OCI-LY7 (cell line): ENCODE results near the gene MAP4K2. TPM values are rescaled to one million over a fixed set of nuclear protein-coding genes. Genes with fewer than 3 reads are reported as not detected.

ENCODE experiments used
- BruUV-seq: library from RNA; stranded (reverse); fragments of 400-500 nt; replicated peaks from 2 replicates; lab custom pipeline; 2021; lab: Mats Ljungman, UMichigan
- CTCF ChIA-PET: fragments of 300-600 bp; sonication (Branson Sonifier 250); formaldehyde crosslinking; loops from one replicate; lab custom pipeline; 2022; ENCODE audit warnings: antibody characterized with exemption; ENCODE audit not compliant: unreplicated experiment; lab: Charles Lee
- POLR2A ChIA-PET: fragments of 300-600 bp; sonication (Branson Sonifier 250); formaldehyde crosslinking; loops from one replicate; lab custom pipeline; 2022; ENCODE audit warnings: antibody characterized with exemption; lab: Charles Lee
- DNase-seq: peaks from one replicate; pipeline ENCODE4 v3.0.0-alpha.2; 2015; ENCODE audit warnings: low spot score
- H2AFZ ChIP-seq: fragments of 200-600 bp; sonication (generic), shearing (Covaris generic); 2 replicates; pipeline ENCODE4 v1.6.1; 2014; ENCODE audit warnings: mild to moderate bottlenecking, antibody characterized with exemption, low read length, moderate library complexity
- H3K27ac ChIP-seq: fragments of 200-600 bp; sonication (generic); 2 replicates; pipeline ENCODE4 v1.5.1; 2014; ENCODE audit warnings: mixed run types, low read depth, mild to moderate bottlenecking, moderate library complexity, low read length, inconsistent platforms; ENCODE audit not compliant: poor library complexity, severe bottlenecking
- H3K36me3 ChIP-seq: fragments of 200-600 bp; sonication (generic); 2 replicates; pipeline ENCODE4 v1.6.1; 2014; ENCODE audit warnings: mild to moderate bottlenecking, antibody characterized with exemption, low read length, moderate library complexity, mixed read lengths; ENCODE audit not compliant: insufficient read depth
- H3K4me1 ChIP-seq: fragments of 200-600 bp; sonication (generic); 2 replicates; pipeline ENCODE4 v1.5.1; 2014; ENCODE audit warnings: mild to moderate bottlenecking, low read length; ENCODE audit not compliant: insufficient read depth, poor library complexity, severe bottlenecking
- H3K4me2 ChIP-seq: fragments of 200-600 bp; sonication (generic); 2 replicates; pipeline ENCODE4 v1.6.1; 2014; ENCODE audit warnings: mild to moderate bottlenecking, low read length
- H3K4me3 ChIP-seq: fragments of 200-600 bp; sonication (generic); 2 replicates; pipeline ENCODE4 v1.5.1; 2014; ENCODE audit warnings: mild to moderate bottlenecking, low read depth, low read length; ENCODE audit not compliant: poor library complexity, severe bottlenecking
- H3K79me2 ChIP-seq: fragments of 200-600 bp; sonication (generic); 2 replicates; pipeline ENCODE4 v1.6.1; 2016; ENCODE audit warnings: low read depth, mild to moderate bottlenecking, low read length, moderate library complexity, mixed read lengths; ENCODE audit not compliant: insufficient read depth
- H3K9me2 ChIP-seq: fragments of 200-600 bp; sonication (generic); 2 replicates; pipeline ENCODE4 v1.6.1; 2016; ENCODE audit warnings: mild to moderate bottlenecking, low read length, mixed read lengths; ENCODE audit not compliant: insufficient read depth
- H3K9me3 ChIP-seq: fragments of 200-600 bp; sonication (generic); 2 replicates; pipeline ENCODE4 v1.6.1; 2014; ENCODE audit warnings: mild to moderate bottlenecking, mixed run types, low read length, mixed read lengths
- H4K20me1 ChIP-seq: fragments of 200-600 bp; sonication (generic); 2 replicates; pipeline ENCODE4 v1.6.1; 2014; ENCODE audit warnings: mild to moderate bottlenecking, antibody characterized with exemption, low read length, moderate library complexity, mixed read lengths; ENCODE audit not compliant: insufficient read depth
- CTCF ChIP-seq: fragments of 200-600 bp; sonication (generic); conservative IDR thresholded peaks from 2 replicates; pipeline ENCODE4 v1.5.1; 2014; ENCODE audit warnings: mild to moderate bottlenecking, antibody characterized with exemption, low read length, moderate library complexity, mixed read lengths
- EZH2phosphoT487 ChIP-seq: fragments of 200-600 bp; sonication (generic); IDR thresholded peaks from 2 replicates; pipeline ENCODE4 v1.6.1; 2018; ENCODE audit warnings: low read depth, borderline replicate concordance, mild to moderate bottlenecking, mixed run types, antibody characterized with exemption, low read length, moderate library complexity, mixed read lengths
- intact Hi-C: fragments of 100-400 bp; cut with micrococcal nuclease; formaldehyde crosslinking; loops from one replicate; pipeline ENCODE4 v1.10.0; 2022; ENCODE audit not compliant: unreplicated experiment
- total RNA-seq, 2 experiments: library from RNA; depleted of rRNA in 1 of 2; stranded (reverse); fragments of >200 nt in 1 of 2; shearing (Covaris generic) in 1 of 2; gene quantifications; 2 replicates each; pipeline ENCODE4 v1.2.3, GENCODE V29; 2014 to 2022

MAP4K2 gene
- total RNA-seq, 2 experiments from 2014 or later: 110 to 115 TPM

- Histone ChIP-seq H3K36me3 (peaks cover 99% of the 10 kb centered on the region), H3K4me1 (peaks cover 50% of the 10 kb centered on the region), H2AFZ (no peak overlapping the region), H3K4me2 (no peak overlapping the region), H3K79me2 (peaks cover 62% of the 10 kb centered on the region), H3K9me3 (no peaks in the 10 kb centered on the region), H4K20me1 (peaks cover 61% of the 10 kb centered on the region), H3K4me3 (no peak overlapping the region), H3K9me2 (no peaks in the 10 kb centered on the region), H3K27ac (no peak overlapping the region)
- POLR2A ChIA-PET: no interaction called here
- TF ChIP-seq CTCF (no peak), EZH2phosphoT487 (no peak)
- no TSS peak for BruUV-seq
- intact Hi-C loops: no loop called here
- no peak for DNase-seq
- CTCF ChIA-PET: interaction anchor here (0.8 kb wide), 1 partner anchor 80 kb away, joined by 3 read pairs; no protein-coding TSS in a partner anchor
Observed at GRCh38 chr11:64768300-64768694, 34.7 kb downstream of the MAP4K2 start.

- Histone ChIP-seq H3K4me2 (no peak overlapping the region), H3K9me3 (no peaks in the 10 kb centered on the region), H3K36me3 (peaks cover 99% of the 10 kb centered on the region), H4K20me1 (peaks cover 55% of the 10 kb centered on the region), H3K9me2 (no peaks in the 10 kb centered on the region), H3K4me1 (peaks cover 50% of the 10 kb centered on the region), H2AFZ (no peak overlapping the region), H3K4me3 (no peak overlapping the region), H3K79me2 (peaks cover 56% of the 10 kb centered on the region), H3K27ac (no peak overlapping the region)
- DNase-seq: peak; percentile 78
- ChIA-PET CTCF (interaction anchor here (0.8 kb wide), 1 partner anchor 81 kb away, joined by 3 read pairs; no protein-coding TSS in a partner anchor), POLR2A (no interaction called here)
- TF ChIP-seq CTCF (peak; percentile 90), EZH2phosphoT487 (no peak)
- intact Hi-C loops: loop anchor here (1.0 kb wide), 1 partner anchor 24 kb away; no protein-coding TSS in a partner anchor
- BruUV-seq: no TSS peak
Observed at GRCh38 chr11:64767344-64768299, 35.4 kb downstream of the MAP4K2 start.
